IMR-90 (cell line): ENCODE measurements around the gene BRMS1.

ENCODE experiments used
- BHLHE40 ChIP-seq: fragments of 150-350 bp; IDR thresholded peaks from 2 replicates; pipeline ENCODE4 v1.6.1; 2016; ENCODE audit warnings: mild to moderate bottlenecking, low read depth, low read length
- CEBPB ChIP-seq: IDR thresholded peaks from 2 replicates; pipeline ENCODE4 v1.6.1; 2012; ENCODE audit warnings: low read depth, low read length, improper control_type of control experiment
- FOS ChIP-seq: fragments of 150-350 bp; IDR thresholded peaks from 2 replicates; pipeline ENCODE4 v1.6.1; 2016; ENCODE audit warnings: low read depth, low read length
- MAFK ChIP-seq: IDR thresholded peaks from 2 replicates; pipeline ENCODE4 v1.6.1; 2012; ENCODE audit warnings: low read depth, low read length, improper control_type of control experiment
- MAZ ChIP-seq: IDR thresholded peaks from 2 replicates; pipeline ENCODE4 v1.6.1; 2012; ENCODE audit warnings: low read depth, mild to moderate bottlenecking, low read length, improper control_type of control experiment, moderate library complexity, borderline replicate concordance
- MXI1 ChIP-seq: IDR thresholded peaks from 2 replicates; pipeline ENCODE4 v1.6.1; 2012; ENCODE audit warnings: low read depth, mild to moderate bottlenecking, low read length, moderate library complexity, borderline replicate concordance
- NFE2L2 ChIP-seq: fragments of 150-350 bp; IDR thresholded peaks from 2 replicates; pipeline ENCODE4 v1.6.1; 2016; ENCODE audit warnings: low read depth, mild to moderate bottlenecking, low read length
- POLR2A ChIP-seq: IDR thresholded peaks from 2 replicates; pipeline ENCODE4 v1.6.1; 2012; ENCODE audit warnings: mild to moderate bottlenecking, low read depth, low read length
- RAD21 ChIP-seq: IDR thresholded peaks from 2 replicates; pipeline ENCODE4 v1.6.1; 2012; ENCODE audit warnings: low read length, improper control_type of control experiment
- RCOR1 ChIP-seq: IDR thresholded peaks from 2 replicates; pipeline ENCODE4 v1.6.1; 2012; ENCODE audit warnings: mild to moderate bottlenecking, low read length, improper control_type of control experiment; ENCODE audit not compliant: insufficient replicate concordance
- RFX5 ChIP-seq: IDR thresholded peaks from 2 replicates; pipeline ENCODE4 v1.8.0; 2012; ENCODE audit warnings: low read depth, mild to moderate bottlenecking, low read length, moderate library complexity
- SMC3 ChIP-seq: fragments of 150-350 bp; IDR thresholded peaks from 2 replicates; pipeline ENCODE4 v1.6.1; 2016; ENCODE audit warnings: low read depth, mild to moderate bottlenecking, antibody characterized with exemption, low read length, moderate library complexity
- TF ChIP-seq, protein P1 (sequence below): conservative IDR thresholded peaks from 2 replicates; pipeline ENCODE4 v1.5.1; 2012; ENCODE audit warnings: mild to moderate bottlenecking, low read depth, low read length, improper control_type of control experiment
- TF ChIP-seq, protein P2 (sequence below): fragments of 150-350 bp; IDR thresholded peaks from 2 replicates; pipeline ENCODE4 v1.6.1; 2017; ENCODE audit warnings: mild to moderate bottlenecking, antibody characterized with exemption, low read length, low read depth

DNA sequence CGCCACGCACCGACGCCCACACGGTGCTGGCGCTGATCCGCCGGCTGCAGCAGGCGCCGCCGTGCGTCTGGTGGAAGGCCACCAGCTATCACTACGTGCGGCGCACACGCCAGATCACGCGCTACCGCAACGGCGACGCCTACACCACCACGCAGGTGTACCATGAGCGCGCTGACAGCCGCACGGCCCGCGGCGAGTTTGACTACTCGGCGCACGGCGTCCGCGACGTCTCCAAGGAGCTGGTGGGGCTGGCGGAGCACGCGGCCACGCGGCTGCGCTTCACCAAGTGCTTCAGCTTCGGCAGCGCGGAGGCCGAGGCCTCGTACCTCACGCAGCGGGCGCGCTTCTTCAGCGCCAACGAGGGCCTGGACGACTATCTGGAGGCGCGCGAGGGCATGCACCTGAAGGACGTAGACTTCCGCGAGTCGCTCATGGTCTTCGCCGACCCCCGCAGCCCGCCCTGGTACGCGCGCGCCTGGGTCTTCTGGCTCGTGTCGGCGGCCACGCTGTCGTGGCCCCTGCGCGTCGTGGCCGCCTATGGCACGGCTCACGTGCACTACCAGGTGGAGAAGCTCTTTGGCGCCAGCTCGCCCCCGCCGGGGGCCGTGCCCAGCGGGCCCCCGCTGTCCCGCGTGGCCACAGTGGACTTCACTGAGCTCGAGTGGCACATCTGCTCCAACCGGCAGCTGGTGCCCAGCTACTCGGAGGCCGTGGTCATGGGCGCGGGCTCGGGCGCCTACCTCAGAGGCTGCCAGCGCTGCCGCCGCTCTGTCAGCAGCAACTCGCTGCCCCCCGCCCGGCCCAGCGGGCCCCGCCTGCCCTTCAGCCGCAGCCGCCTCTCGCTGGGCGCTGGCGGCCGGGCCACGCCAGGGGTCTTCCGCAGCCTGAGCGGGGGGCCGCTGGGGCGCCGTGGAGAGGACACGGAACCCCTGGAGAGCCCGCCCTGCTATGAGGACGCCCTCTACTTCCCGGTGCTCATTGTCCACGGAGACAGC, 50.0 kb downstream of the BRMS1 start:
- TF ChIP-seq, protein P1, sequence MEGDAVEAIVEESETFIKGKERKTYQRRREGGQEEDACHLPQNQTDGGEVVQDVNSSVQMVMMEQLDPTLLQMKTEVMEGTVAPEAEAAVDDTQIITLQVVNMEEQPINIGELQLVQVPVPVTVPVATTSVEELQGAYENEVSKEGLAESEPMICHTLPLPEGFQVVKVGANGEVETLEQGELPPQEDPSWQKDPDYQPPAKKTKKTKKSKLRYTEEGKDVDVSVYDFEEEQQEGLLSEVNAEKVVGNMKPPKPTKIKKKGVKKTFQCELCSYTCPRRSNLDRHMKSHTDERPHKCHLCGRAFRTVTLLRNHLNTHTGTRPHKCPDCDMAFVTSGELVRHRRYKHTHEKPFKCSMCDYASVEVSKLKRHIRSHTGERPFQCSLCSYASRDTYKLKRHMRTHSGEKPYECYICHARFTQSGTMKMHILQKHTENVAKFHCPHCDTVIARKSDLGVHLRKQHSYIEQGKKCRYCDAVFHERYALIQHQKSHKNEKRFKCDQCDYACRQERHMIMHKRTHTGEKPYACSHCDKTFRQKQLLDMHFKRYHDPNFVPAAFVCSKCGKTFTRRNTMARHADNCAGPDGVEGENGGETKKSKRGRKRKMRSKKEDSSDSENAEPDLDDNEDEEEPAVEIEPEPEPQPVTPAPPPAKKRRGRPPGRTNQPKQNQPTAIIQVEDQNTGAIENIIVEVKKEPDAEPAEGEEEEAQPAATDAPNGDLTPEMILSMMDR: no peak
- no peak for TF ChIP-seq RCOR1
- TF ChIP-seq, protein P2, sequence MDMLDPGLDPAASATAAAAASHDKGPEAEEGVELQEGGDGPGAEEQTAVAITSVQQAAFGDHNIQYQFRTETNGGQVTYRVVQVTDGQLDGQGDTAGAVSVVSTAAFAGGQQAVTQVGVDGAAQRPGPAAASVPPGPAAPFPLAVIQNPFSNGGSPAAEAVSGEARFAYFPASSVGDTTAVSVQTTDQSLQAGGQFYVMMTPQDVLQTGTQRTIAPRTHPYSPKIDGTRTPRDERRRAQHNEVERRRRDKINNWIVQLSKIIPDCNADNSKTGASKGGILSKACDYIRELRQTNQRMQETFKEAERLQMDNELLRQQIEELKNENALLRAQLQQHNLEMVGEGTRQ: no peak
- TF ChIP-seq MXI1: no peak
- TF ChIP-seq NFE2L2: no peak
- TF ChIP-seq MAZ: no peak
- TF ChIP-seq BHLHE40: no peak
- no peak for TF ChIP-seq RAD21
- no peak for TF ChIP-seq SMC3
- no peak for TF ChIP-seq CEBPB
- no peak for TF ChIP-seq MAFK
- no peak for TF ChIP-seq RFX5
- no peak for TF ChIP-seq FOS
- TF ChIP-seq POLR2A: no peak
